ENCODE results near the gene NR3C2.

GRCh38 chr4:148164557-148164956 is 277.7 kb downstream of the NR3C2 start:
- TF ChIP-seq EZH2 (IDR thresholded peaks at IDR 0.05; ENCODE audit: borderline replicate concordance, low read depth, low read length, severe bottlenecking) (no peak), CTCF (IDR thresholded peaks at IDR 0.05; ENCODE audit: borderline replicate concordance, extremely low read depth, low read length, poor library complexity, severe bottlenecking) (no peak)
